Colonic mucosa (tissue), 4 donors: Measurements from ENCODE around the gene TWIST2. TPM values are rescaled to one million over a fixed set of nuclear protein-coding genes. Genes with fewer than 3 reads are reported as not detected.

Experiments used
- DNase-seq: peaks from one replicate; pipeline ENCODE4 v3.0.0-alpha.2; 2020
- H3K27ac ChIP-seq: fragments of 200-600 bp; one replicate; pipeline ENCODE4 v1.8.0; 2021
- H3K27me3 ChIP-seq: fragments of 200-600 bp; one replicate; pipeline ENCODE4 v1.8.0; 2021
- H3K36me3 ChIP-seq: fragments of 200-600 bp; one replicate; pipeline ENCODE4 v1.8.0; 2021
- H3K4me1 ChIP-seq: fragments of 200-600 bp; one replicate; pipeline ENCODE4 v1.8.0; 2021; ENCODE audit warnings: mild to moderate bottlenecking
- H3K4me3 ChIP-seq: fragments of 200-600 bp; one replicate; pipeline ENCODE4 v1.8.0; 2021
- H3K9ac ChIP-seq, 2 donors: one replicate each; pipeline ENCODE4 v1.7.0; 2013; ENCODE audit warnings: control low read depth in 2 of 2, low read depth in 2 of 2, low read length in 2 of 2
- H3K9me3 ChIP-seq: fragments of 200-600 bp; one replicate; pipeline ENCODE4 v1.8.0; 2021
- intact Hi-C: fragments of 100-400 bp; cut with DNase I; formaldehyde crosslinking; loops from one replicate; pipeline ENCODE4 v1.14.1; 2022
- total RNA-seq, 2 donors: library from RNA; stranded (reverse); fragmentation: NEBNext Ultra II Directional in 1 of 2; extraction: Animal tissue kit (Norgen Biotek cat#: 25700) in 1 of 2; gene quantifications; one replicate each; pipeline ENCODE4 v1.2.1, GENCODE V29; 2021
- TF ChIP-seq, protein P1 (sequence below): fragments of 200-600 bp; IDR thresholded peaks from one replicate; pipeline ENCODE4 v1.8.0; 2022; ENCODE audit warnings: antibody characterized with exemption, mild to moderate bottlenecking
- donor health status: healthy.
- donor health status: DM: no; HTN: no; CAD: no.
- donor health status: DM: no; HTN: no; CAD: no.

Gene TWIST2
- total RNA-seq, 2 donors from 2014 or later, result 0.82 to 2.7 TPM

DNA sequence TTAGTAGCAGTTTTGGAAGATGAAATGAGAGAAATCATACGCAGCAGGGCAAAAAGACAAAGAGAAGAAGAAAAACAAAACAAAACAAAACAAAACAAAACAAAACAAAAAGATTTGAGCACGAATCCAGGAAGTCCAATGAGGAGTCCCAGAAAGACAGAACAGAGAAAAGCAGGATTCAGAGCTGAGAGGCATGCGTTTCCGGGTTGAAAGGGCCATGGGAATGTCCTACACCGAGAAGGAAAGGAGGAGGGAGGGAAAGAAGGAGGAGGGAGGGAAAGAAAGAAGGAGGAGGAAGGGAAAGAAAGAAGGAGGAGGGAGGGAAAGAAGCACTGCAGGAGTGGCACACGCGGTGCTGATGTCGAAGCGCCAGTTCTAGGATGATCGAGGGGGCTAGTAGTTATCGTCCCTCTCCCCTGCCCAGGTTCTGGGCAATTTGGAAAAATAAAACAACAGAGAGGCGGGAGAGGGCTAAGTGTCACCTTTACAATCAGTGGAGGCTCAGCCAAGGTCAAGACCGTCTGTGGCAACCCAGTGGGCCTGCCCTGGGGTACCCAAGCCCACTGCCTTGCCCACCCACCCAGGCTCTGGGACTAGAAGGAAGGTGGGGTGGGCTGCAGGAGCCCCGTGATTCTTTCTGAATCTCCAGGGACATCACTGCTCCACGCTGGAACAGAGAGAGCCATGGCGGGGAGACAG, 68.4 kb downstream of the TWIST2 start:
- H3K9me3 ChIP-seq, result no peaks in the 10 kb centered on the region
- no peak overlapping the region for H3K4me3 ChIP-seq
- no peak for DNase-seq
- no peaks in the 10 kb centered on the region for H3K36me3 ChIP-seq
- no peaks in the 10 kb centered on the region for H3K27me3 ChIP-seq
- H3K27ac ChIP-seq, result no peak overlapping the region
- no peaks in the 10 kb centered on the region for H3K4me1 ChIP-seq
- TF ChIP-seq, protein P1, sequence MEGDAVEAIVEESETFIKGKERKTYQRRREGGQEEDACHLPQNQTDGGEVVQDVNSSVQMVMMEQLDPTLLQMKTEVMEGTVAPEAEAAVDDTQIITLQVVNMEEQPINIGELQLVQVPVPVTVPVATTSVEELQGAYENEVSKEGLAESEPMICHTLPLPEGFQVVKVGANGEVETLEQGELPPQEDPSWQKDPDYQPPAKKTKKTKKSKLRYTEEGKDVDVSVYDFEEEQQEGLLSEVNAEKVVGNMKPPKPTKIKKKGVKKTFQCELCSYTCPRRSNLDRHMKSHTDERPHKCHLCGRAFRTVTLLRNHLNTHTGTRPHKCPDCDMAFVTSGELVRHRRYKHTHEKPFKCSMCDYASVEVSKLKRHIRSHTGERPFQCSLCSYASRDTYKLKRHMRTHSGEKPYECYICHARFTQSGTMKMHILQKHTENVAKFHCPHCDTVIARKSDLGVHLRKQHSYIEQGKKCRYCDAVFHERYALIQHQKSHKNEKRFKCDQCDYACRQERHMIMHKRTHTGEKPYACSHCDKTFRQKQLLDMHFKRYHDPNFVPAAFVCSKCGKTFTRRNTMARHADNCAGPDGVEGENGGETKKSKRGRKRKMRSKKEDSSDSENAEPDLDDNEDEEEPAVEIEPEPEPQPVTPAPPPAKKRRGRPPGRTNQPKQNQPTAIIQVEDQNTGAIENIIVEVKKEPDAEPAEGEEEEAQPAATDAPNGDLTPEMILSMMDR, result no peak
- intact Hi-C loops, result no loop called here
- H3K9ac ChIP-seq, result no peak overlapping the region

DNA sequence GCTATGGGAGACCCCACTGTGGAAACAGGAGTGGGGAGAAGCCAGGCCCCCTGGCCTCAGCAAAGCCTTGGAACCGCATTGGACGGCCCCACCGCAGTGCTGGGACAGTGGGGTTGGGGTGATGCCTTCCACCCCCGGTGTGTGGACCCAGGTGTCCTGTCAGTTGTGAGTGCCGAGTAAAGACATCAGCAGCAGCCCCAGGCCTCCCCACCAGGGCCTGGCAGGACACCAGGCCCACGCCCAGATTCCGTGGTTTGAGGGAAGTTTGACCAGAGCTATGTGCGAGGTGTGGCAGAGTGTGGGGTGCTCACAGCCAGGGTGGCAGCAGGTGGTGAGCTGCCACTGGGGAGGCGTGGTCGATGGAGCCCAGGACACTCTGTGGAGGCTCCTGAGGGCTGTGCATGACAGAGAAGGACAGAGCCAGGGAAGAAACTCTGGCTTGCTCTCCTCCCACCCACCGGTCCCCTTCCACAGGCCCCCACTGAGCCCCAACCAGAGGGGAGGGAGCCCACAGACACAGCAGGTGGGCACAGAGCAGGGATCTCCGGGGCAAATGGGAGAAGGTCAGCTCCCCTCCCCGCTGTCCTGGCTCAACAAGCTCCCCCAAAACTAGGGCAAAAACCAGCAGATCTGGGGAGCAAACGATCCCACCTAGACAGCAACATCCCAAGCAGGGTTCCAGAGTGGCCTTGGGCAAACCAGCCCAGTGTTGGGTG, 69.1 kb downstream of the TWIST2 start:
- DNase-seq, result no peak
- intact Hi-C loops, result no loop called here
- Histone ChIP-seq H3K4me3 (no peak overlapping the region), H3K27ac (no peak overlapping the region), H3K36me3 (no peaks in the 10 kb centered on the region), H3K27me3 (no peaks in the 10 kb centered on the region), H3K9ac (no peak overlapping the region), H3K4me1 (no peaks in the 10 kb centered on the region), H3K9me3 (no peaks in the 10 kb centered on the region)
- TF ChIP-seq, protein P1, result no peak

DNA sequence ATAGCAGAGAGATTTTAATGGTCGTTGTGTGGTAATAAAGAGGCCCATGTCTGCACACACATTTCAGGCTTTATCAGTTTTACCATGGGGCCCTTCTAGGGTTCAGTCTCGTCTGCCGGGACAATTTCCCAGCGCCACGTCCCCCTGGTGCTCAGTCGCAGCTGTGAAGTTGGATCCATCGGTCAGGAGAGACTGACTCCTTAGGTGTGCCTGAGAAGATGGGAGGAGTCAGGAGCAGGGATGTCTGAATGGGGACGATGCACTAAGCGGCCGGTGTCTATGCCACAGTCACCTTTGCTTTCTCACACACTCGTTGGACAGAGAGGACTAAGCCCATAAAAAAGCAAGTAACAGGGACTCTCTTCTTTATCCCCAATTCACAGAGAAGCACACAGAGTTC, 71.4 kb downstream of the TWIST2 start:
- no peaks in the 10 kb centered on the region for H3K4me1 ChIP-seq
- intact Hi-C loops, result no loop called here
- no peaks in the 10 kb centered on the region for H3K9me3 ChIP-seq
- H3K27me3 ChIP-seq, result no peaks in the 10 kb centered on the region
- TF ChIP-seq, protein P1, result no peak
- H3K4me3 ChIP-seq, result no peak overlapping the region
- DNase-seq, result no peak
- H3K36me3 ChIP-seq, result no peaks in the 10 kb centered on the region
- H3K9ac ChIP-seq, result no peak overlapping the region
- no peak overlapping the region for H3K27ac ChIP-seq

DNA sequence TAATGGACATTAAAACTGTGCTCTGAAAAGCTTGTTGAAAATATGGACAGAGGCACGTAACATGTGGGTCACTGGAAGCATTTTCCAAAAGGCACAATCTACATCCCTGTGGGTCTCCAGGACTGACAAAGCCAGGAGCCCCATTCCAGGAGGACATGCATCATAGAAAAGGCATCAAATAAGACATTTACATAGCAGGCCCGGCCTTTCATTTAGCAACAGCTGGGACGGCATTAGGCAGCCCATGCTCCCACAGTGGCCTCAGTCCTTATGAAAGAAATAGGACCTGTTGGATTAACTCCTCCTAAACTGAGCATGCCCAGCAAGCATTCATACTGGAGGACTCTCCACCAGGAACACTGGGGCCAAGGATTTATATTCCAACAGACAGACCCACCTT, 72.2 kb downstream of the TWIST2 start:
- no peak overlapping the region for H3K27ac ChIP-seq
- intact Hi-C loops, result no loop called here
- no peak overlapping the region for H3K9ac ChIP-seq
- no peaks in the 10 kb centered on the region for H3K27me3 ChIP-seq
- TF ChIP-seq, protein P1, result no peak
- H3K4me3 ChIP-seq, result no peak overlapping the region
- no peaks in the 10 kb centered on the region for H3K36me3 ChIP-seq
- H3K4me1 ChIP-seq, result no peaks in the 10 kb centered on the region
- DNase-seq, result no peak
- no peaks in the 10 kb centered on the region for H3K9me3 ChIP-seq

DNA sequence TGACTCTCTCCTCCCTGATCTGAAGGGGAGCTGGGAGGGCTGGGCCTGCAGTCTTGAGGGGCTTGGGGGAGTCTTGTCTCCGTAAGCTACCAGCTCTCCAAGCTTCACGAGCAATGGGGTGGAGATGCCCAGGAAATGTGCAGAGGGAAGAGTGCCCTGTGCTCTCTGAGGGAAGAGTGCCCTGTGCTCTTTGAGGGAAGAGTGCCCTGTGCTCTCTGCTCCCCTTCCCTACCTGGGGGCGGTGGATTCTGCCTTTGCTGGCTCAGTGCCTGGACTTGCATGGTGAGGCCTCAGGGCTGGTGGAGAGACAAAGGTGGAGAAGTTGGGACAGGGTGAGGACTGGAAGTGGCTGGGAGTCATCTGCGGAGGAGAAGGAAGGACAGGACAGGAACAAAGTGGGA, 72.7 kb downstream of the TWIST2 start:
- Histone ChIP-seq H3K9me3 (no peaks in the 10 kb centered on the region), H3K4me3 (no peak overlapping the region), H3K4me1 (no peaks in the 10 kb centered on the region), H3K27ac (no peak overlapping the region), H3K36me3 (no peaks in the 10 kb centered on the region), H3K9ac (no peak overlapping the region), H3K27me3 (no peaks in the 10 kb centered on the region)
- intact Hi-C loops, result no loop called here
- DNase-seq, result no peak
- TF ChIP-seq, protein P1, result no peak
